Activated CD8-positive, alpha-beta memory T cell treated with anti-CD3 and anti-CD28 coated beads, Interleukin-2, amount 50 U/mL, for 48 hours (primary cell): ENCODE measurements around the gene FADS2.

ENCODE experiments used
- DNase-seq: peaks from one replicate; pipeline ENCODE4 v3.0.0-alpha.2; 2020

Gene FADS2

DNA sequence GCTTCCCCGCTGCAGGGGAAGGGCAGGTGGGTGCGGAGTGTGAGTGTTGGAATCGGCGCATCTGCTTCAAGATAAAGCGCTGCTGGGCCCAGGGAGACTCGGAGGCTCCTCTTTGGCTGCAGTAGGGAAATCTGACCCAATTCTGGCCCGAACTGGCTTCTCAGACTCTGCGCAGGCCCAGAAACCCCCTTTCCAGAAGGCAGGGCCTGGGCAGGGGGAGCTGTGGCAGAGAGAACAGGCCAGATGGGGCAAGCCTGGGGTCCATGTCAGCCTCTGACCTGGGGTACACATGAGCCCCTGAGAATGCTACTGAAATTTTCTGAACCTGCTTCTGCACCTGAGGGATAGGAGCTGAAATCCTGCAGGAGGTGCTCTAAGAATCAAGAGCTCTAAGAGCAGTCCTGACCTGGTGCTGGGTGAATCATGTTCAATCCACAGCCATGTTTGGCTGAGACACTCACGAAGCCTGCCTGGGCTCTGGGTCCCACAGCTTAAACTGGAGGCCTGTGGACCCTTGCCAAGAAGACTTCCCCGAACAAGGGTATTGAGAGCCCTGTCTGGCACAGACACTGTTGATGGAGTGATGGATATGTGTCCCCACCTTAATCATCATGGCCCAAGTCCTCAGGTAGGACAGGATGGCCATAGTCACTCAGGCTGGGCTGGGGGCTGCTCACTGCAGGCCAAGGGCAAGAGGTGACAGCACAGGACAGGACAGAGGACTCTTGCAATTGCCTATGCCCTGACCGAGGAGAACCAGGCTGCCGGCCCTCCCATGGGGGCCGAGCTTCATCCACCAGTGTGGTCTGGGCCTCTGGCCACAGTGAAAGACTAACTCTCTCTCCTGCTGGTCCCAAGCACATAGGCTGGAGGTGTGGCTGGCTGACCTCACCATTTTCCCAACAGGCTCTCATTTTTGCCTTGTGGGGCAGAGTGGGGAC is 82.4 kb downstream of the FADS2 start:
- DNase-seq: no peak

DNA sequence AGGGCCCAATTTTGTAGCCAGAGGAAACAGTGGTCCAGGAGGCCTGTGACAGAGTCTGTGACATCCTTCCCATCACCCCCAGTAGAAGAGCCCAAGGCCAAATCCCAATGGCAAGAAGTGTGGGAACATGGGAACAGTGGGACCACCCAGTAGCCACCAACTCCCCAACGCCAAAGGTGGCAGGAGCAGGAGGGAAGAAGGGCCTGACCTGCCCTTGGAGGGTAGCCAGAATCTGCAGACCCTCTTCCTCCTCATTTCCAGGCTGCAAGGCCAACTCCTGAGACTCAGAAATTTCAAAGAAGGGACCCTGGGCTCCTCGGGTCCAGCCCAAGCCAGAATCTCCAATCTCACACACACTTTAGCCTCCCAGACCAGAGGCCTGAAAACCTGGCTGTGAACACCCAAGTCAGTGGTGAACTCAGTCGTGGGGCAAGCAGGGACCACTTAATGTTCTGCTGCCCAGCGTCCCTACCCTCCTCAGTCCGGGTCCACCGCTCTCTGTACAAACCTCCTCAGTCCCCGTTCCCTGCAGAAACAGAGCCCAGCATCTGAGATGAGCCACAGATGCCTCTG is 83.1 kb downstream of the FADS2 start:
- no peak for DNase-seq

DNA sequence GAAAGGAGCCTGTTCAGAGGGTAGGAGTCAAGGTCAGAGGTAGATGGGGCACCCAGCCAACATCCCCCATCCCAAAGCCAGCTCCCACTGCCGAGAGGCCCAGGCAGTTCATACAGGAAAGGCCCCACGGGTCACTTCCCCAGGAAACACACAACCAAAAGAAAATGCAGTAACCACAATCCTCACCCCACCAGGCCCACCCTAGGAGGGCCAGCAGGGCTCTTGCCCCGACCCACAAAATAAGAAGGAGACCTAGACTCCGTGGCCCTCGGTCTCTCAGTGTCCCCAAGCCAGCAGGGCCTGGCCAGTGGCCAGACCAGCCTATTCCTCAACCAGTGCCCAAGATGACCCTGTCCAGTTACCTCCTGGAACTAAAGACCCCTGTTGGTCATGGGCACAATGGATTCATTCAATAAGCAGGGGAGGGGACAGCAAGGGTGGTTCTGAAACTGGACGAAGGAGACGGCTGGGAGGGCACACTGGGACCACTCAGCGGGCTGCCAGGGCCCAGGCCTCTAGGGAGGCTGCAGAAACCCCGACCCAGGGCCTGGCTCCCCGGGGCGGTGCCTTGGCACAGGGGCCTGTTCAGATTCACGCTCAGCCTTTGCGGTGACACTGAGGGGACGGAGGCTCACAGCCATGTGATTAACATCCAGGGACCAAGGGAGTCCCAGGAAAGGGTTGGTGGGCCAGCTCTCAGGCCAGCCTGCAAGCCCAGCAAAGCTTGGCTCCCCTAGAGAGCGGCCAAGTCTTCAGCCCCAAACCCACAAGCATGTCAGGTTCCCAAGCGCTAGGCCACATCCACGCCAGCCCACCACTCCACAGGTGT is 83.8 kb downstream of the FADS2 start:
- DNase-seq: no peak

DNA sequence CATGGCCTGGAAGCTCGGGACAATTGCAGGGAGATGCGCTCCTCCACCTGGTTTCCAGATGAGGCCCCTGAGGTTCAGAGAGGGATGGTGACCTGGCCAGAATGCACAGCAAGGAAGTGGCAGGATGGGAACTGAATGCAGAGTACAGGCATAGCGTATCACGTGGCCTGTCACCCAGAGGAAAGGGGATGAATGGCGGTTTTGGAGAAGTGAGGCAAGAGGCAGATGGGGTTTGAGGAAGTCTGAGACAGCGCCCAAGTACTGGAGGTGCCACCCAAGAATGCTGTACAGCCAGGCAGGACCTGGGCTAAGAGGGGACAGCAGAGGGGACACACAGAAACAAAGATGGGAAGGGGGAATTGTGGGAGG is 84.4 kb downstream of the FADS2 start:
- no peak for DNase-seq

DNA sequence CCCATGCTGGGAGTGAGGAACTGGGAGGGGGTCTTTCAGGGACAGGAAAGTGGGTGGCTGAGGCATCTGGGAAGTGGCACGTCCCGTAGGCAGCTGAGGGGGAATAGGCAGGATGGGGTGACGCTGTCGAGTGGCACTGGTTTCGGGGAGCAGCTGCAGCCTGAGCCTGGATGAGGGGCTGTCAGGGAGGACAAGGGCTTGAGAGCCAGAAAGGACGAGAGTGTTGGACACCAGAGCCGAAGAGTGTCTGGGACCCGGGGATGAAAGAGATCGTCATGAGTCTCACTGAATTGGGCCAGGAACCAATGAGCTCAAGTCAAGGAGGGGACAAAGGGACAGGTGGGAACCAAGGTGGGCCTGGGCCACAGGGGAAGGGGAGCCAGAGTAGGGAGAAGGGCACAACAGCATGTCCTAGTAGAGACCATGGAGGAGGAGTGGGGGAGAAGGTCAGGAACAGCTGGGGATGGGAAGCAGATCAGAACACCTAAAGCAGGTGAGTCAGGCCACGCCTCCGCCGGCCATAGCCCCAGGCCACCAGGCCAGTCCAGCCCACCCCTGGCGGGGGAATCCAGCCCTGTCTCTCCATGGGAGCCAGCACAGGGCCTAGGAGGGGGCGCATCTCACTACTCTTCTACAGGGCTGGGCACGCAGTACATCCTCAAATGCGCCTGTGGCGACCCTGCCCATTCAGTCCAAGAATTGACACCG is 85.0 kb downstream of the FADS2 start:
- DNase-seq: no peak

DNA sequence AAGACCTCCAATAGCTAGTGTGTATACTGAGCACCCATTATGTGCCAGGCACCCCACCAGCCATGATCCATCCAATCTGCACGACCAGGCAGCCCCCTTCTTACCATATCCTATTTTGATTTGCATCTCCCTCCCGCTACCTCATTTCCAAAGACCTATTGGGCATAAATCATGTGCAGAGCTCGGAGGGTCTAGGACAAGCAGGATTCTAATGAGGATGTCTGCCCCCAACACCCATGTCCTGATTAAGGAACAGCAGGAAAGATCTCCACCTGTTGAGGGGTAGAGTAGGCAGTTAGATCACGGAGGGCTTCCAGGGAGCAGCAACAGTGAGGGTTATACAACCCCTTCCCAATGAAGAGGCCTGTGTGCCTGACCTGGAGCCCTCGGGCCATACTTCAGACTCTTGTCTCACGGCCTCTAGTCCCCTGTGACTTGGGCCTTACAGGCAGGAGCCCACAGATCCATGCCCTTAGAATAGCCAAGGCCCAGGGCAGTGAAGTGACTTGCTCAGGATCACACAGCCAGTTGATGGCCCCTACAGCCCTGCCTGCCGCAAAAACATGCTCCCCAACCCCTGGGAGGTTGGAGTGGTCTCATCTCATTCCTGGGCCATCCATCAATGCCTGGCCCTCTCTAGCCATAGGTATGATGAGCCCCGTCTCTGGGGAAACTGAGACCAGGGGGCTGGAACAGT is 85.7 kb downstream of the FADS2 start:
- DNase-seq: no peak

DNA sequence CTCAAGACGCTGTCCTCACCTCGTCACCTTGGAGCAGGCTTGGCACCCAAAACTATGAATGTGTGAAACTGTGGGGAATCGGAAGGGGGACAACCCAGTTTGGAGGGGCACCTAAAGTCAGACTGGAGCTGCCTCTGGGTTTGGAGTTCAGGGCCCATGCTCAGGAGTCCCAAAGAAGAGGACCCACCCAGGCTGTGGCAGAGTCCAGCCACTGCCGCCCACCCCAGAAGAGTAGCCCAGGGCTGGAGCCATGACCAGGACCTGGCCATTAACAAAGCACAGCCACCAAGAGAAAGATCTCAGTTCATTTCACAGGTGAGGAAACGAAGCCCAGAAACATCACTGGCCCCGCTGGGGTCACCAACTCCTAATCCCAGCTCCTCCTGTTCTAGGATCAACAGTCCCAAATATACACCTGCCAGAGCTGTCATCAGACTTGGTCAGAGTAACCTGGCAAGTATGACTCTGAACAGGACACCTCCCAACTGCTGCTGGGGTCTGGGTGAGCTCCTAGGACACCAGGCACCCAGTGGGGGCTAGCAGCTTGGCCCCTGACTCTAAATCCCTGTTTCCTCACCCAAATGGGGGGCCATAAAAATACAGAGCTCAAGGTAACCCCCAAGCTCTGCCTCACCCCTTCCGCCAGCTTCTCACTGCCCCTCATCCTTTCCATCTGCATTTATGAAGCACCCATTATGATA is 86.5 kb downstream of the FADS2 start:
- DNase-seq: no peak

DNA sequence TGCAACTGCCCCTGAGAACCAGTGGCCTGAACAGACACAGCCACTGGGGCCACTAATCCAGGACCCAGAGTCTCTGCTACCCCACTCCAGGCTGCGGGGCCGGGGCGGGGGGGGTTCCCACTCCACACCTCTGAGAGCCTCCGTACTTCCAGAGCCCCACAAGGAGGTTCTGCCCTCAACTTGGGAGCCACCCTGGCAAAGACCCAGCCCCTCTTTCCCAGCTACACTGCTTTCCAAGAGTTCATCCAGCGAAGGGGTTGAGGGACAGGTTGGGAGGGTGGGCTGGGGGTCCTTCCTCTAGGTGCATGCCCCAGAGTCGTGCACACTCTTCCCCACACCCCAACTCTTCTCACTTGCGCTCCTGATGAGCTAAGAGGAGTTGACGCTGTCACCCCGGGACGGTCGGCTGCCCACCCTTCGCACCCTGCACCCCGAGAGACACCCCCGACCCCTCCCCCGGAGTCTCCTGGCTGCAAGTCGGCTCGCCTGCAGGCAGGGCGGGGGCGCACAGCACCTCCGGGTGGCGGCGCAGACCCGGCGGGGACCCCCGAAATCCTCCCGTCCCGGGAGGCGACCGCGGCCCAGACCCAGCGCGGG is 88.7 kb downstream of the FADS2 start:
- DNase-seq: peak; percentile 47
